ENCODE data around the gene STAT1. TPM values are rescaled to one million over a fixed set of nuclear protein-coding genes. Genes with fewer than 3 reads are reported as not detected.

The STAT1 gene
- polyA plus RNA-seq, 1 donor from 2014 or later: 4.9 TPM

- no peak overlapping the region for H3K4me2 ChIP-seq (ENCODE audit: low read length)
- no peaks in the 10 kb centered on the region for H3K79me2 ChIP-seq (replicated peaks; ENCODE audit: insufficient read depth, low read length)
- no peaks in the 10 kb centered on the region for H3K36me3 ChIP-seq (ENCODE audit: insufficient read depth, low read length)
- H4K20me1 ChIP-seq (ENCODE audit: insufficient read depth): no peaks in the 10 kb centered on the region
- TF ChIP-seq EP300 (conservative IDR thresholded peaks at IDR 0.05; ENCODE audit: poor library complexity, severe bottlenecking) (no peak), MXI1 (conservative IDR thresholded peaks at IDR 0.05; ENCODE audit: poor library complexity, severe bottlenecking) (no peak), TAF1 (IDR thresholded peaks at IDR 0.05; ENCODE audit: low read depth) (no peak), RAD21 (conservative IDR thresholded peaks at IDR 0.05) (no peak), POLR2AphosphoS5 (IDR thresholded peaks at IDR 0.05) (no peak), CTCF (IDR thresholded peaks at IDR 0.05; ENCODE audit: poor library complexity, severe bottlenecking) (no peak), REST (IDR thresholded peaks at IDR 0.05; ENCODE audit: borderline replicate concordance) (no peak), EZH2 (IDR thresholded peaks at IDR 0.05; ENCODE audit: borderline replicate concordance, insufficient read depth, low read length, poor library complexity, severe bottlenecking) (no peak), SMC3 (conservative IDR thresholded peaks at IDR 0.05; ENCODE audit: poor library complexity) (no peak)
- H3K4me3 ChIP-seq (ENCODE audit: low read length): no peak overlapping the region
- H3K9ac ChIP-seq (ENCODE audit: low read length): no peak overlapping the region
- H3K27me3 ChIP-seq (ENCODE audit: insufficient read depth, low read depth, low read length): no peaks in the 10 kb centered on the region
- no peaks in the 10 kb centered on the region for H3F3A ChIP-seq (ENCODE audit: insufficient read depth, low read length, poor library complexity, severe bottlenecking)
- H2AFZ ChIP-seq (ENCODE audit: low read depth, low read length): no peak overlapping the region
- no peak overlapping the region for H3K27ac ChIP-seq (ENCODE audit: low read length)
- no peaks in the 10 kb centered on the region for H3K9me3 ChIP-seq (ENCODE audit: low read length)
- no peaks in the 10 kb centered on the region for H3K9me2 ChIP-seq (ENCODE audit: insufficient read depth, low read length)
Observed at GRCh38 chr2:190993292-190993643, 20.7 kb downstream of the STAT1 start.

- Histone ChIP-seq H3K27ac (ENCODE audit: low read length) (no peak overlapping the region), H3K9ac (ENCODE audit: low read length) (no peak overlapping the region), H3F3A (ENCODE audit: insufficient read depth, low read length, poor library complexity, severe bottlenecking) (no peaks in the 10 kb centered on the region), H4K20me1 (ENCODE audit: insufficient read depth) (no peaks in the 10 kb centered on the region), H3K4me3 (ENCODE audit: low read length) (no peak overlapping the region), H3K36me3 (ENCODE audit: insufficient read depth, low read length) (no peaks in the 10 kb centered on the region), H3K27me3 (ENCODE audit: insufficient read depth, low read depth, low read length) (no peaks in the 10 kb centered on the region), H3K79me2 (replicated peaks; ENCODE audit: insufficient read depth, low read length) (no peaks in the 10 kb centered on the region), H3K4me2 (ENCODE audit: low read length) (no peak overlapping the region), H3K9me2 (ENCODE audit: insufficient read depth, low read length) (no peaks in the 10 kb centered on the region), H2AFZ (ENCODE audit: low read depth, low read length) (no peak overlapping the region), H3K9me3 (ENCODE audit: low read length) (no peaks in the 10 kb centered on the region)
- no peak for TF ChIP-seq EZH2 (IDR thresholded peaks at IDR 0.05; ENCODE audit: borderline replicate concordance, insufficient read depth, low read length, poor library complexity, severe bottlenecking)
- TF ChIP-seq SMC3 (conservative IDR thresholded peaks at IDR 0.05; ENCODE audit: poor library complexity): no peak
- TF ChIP-seq EP300 (conservative IDR thresholded peaks at IDR 0.05; ENCODE audit: poor library complexity, severe bottlenecking): no peak
- no peak for TF ChIP-seq RAD21 (conservative IDR thresholded peaks at IDR 0.05)
- no peak for TF ChIP-seq POLR2AphosphoS5 (IDR thresholded peaks at IDR 0.05)
- no peak for TF ChIP-seq CTCF (IDR thresholded peaks at IDR 0.05; ENCODE audit: poor library complexity, severe bottlenecking)
- no peak for TF ChIP-seq TAF1 (IDR thresholded peaks at IDR 0.05; ENCODE audit: low read depth)
- no peak for TF ChIP-seq MXI1 (conservative IDR thresholded peaks at IDR 0.05; ENCODE audit: poor library complexity, severe bottlenecking)
- no peak for TF ChIP-seq REST (IDR thresholded peaks at IDR 0.05; ENCODE audit: borderline replicate concordance)
Observed at GRCh38 chr2:190990132-190990531, 23.8 kb downstream of the STAT1 start.

Data from neural cell (in vitro differentiated cells).